Lower lobe of right lung (tissue), 2 donors: ENCODE data around the gene PDCL3. TPM values are rescaled to one million over a fixed set of nuclear protein-coding genes. Genes with fewer than 3 reads are reported as not detected.

Source experiments
- ATAC-seq, 2 donors: fragments of 200-7000 bp; cut with Tn5 transposase; one replicate each; pipeline ENCODE4 v1.9.1; 2020 to 2022; ENCODE audit warnings: mild to moderate bottlenecking in 2 of 2, moderate library complexity in 2 of 2
- DNase-seq: peaks from one replicate; pipeline ENCODE4 v3.0.0-alpha.2; 2020
- H3K27ac ChIP-seq: fragments of 200-600 bp; one replicate; pipeline ENCODE4 v1.8.0; 2022
- H3K27me3 ChIP-seq: fragments of 200-600 bp; one replicate; pipeline ENCODE4 v1.8.0; 2022; ENCODE audit warnings: low read depth
- H3K36me3 ChIP-seq: fragments of 200-600 bp; one replicate; pipeline ENCODE4 v1.8.0; 2022; ENCODE audit warnings: mild to moderate bottlenecking
- H3K4me1 ChIP-seq: fragments of 200-600 bp; one replicate; pipeline ENCODE4 v1.8.0; 2022
- H3K4me3 ChIP-seq: fragments of 200-600 bp; one replicate; pipeline ENCODE4 v1.8.0; 2022; ENCODE audit warnings: mild to moderate bottlenecking
- H3K9me3 ChIP-seq: fragments of 200-600 bp; one replicate; pipeline ENCODE4 v1.8.0; 2022
- intact Hi-C: fragments of 100-400 bp; cut with DNase I; formaldehyde crosslinking; loops from one replicate; pipeline ENCODE4 v1.11.0; 2022
- total RNA-seq: library from RNA; stranded (reverse); fragmentation: NEBNext Ultra II Directional; extraction: Animal tissue kit (Norgen Biotek cat#: 25700); gene quantifications from one replicate; pipeline ENCODE4 v1.2.1, GENCODE V29; 2021
- TF ChIP-seq, protein P1 (sequence below): fragments of 200-600 bp; IDR thresholded peaks from one replicate; pipeline ENCODE4 v1.8.0; 2022; ENCODE audit warnings: antibody characterized with exemption, mild to moderate bottlenecking
- donor health status: DM: no; HTN: yes; CAD: no; lungs with severe emphysema.

PDCL3 gene
- total RNA-seq, 1 donor from 2014 or later, result 16.0 TPM

GRCh38 chr2:100522430-100522829, 40.4 kb upstream of the PDCL3 start:
- DNase-seq, result no peak
- TF ChIP-seq, protein P1, sequence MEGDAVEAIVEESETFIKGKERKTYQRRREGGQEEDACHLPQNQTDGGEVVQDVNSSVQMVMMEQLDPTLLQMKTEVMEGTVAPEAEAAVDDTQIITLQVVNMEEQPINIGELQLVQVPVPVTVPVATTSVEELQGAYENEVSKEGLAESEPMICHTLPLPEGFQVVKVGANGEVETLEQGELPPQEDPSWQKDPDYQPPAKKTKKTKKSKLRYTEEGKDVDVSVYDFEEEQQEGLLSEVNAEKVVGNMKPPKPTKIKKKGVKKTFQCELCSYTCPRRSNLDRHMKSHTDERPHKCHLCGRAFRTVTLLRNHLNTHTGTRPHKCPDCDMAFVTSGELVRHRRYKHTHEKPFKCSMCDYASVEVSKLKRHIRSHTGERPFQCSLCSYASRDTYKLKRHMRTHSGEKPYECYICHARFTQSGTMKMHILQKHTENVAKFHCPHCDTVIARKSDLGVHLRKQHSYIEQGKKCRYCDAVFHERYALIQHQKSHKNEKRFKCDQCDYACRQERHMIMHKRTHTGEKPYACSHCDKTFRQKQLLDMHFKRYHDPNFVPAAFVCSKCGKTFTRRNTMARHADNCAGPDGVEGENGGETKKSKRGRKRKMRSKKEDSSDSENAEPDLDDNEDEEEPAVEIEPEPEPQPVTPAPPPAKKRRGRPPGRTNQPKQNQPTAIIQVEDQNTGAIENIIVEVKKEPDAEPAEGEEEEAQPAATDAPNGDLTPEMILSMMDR, result no peak
- intact Hi-C loops, result no loop called here
- Histone ChIP-seq H3K4me1 (no peaks in the 10 kb centered on the region), H3K36me3 (no peaks in the 10 kb centered on the region), H3K4me3 (no peak overlapping the region), H3K27ac (no peak overlapping the region), H3K9me3 (no peaks in the 10 kb centered on the region), H3K27me3 (no peaks in the 10 kb centered on the region)
- no peak for ATAC-seq

- DNase-seq (no peak), ATAC-seq (no peak)
- H3K36me3 ChIP-seq, result no peaks in the 10 kb centered on the region
- no peak overlapping the region for H3K4me3 ChIP-seq
- H3K27me3 ChIP-seq, result no peaks in the 10 kb centered on the region
- intact Hi-C loops, result no loop called here
- H3K27ac ChIP-seq, result no peak overlapping the region
- TF ChIP-seq, protein P1, result no peak
- no peaks in the 10 kb centered on the region for H3K4me1 ChIP-seq
- H3K9me3 ChIP-seq, result no peaks in the 10 kb centered on the region
Observed at GRCh38 chr2:100524331-100524730, 38.5 kb upstream of the PDCL3 start.

DNA sequence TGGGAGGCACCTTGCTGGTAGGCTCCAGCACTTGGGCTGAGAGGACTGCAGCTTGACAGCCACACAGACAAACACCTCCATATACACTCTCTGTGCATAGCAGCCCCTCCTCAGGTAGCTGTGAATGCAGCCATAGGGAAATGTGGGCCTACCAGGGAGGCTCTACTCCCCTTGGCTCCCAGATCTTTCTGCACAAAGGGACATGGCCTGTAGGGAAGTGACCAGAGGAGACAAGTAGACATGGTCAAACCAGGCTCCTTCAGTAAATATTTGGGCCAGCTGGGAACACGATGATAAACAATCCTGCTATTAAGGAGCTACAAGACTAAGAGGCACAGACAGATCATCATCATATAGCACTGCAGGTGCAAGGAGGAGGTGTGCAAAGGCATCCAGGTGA, 35.9 kb upstream of the PDCL3 start:
- Histone ChIP-seq H3K36me3 (no peaks in the 10 kb centered on the region), H3K4me3 (no peak overlapping the region), H3K27me3 (no peaks in the 10 kb centered on the region), H3K9me3 (no peaks in the 10 kb centered on the region), H3K4me1 (no peaks in the 10 kb centered on the region), H3K27ac (no peak overlapping the region)
- intact Hi-C loops, result no loop called here
- ATAC-seq (no peak), DNase-seq (no peak)
- TF ChIP-seq, protein P1, result no peak

- intact Hi-C loops, result no loop called here
- no peaks in the 10 kb centered on the region for H3K36me3 ChIP-seq
- H3K27ac ChIP-seq, result no peak overlapping the region
- no peak for DNase-seq
- H3K4me1 ChIP-seq, result no peaks in the 10 kb centered on the region
- peak; percentile 16 to 29 for ATAC-seq
- no peak overlapping the region for H3K4me3 ChIP-seq
- H3K9me3 ChIP-seq, result no peaks in the 10 kb centered on the region
- H3K27me3 ChIP-seq, result no peaks in the 10 kb centered on the region
- TF ChIP-seq, protein P1, result no peak
Observed at GRCh38 chr2:100527440-100528015, 35.3 kb upstream of the PDCL3 start.

- H3K4me3 ChIP-seq, result no peak overlapping the region
- H3K4me1 ChIP-seq, result no peaks in the 10 kb centered on the region
- TF ChIP-seq, protein P1, result no peak
- no peaks in the 10 kb centered on the region for H3K36me3 ChIP-seq
- no peak overlapping the region for H3K27ac ChIP-seq
- H3K27me3 ChIP-seq, result no peaks in the 10 kb centered on the region
- no peaks in the 10 kb centered on the region for H3K9me3 ChIP-seq
- ATAC-seq (no peak), DNase-seq (no peak)
- intact Hi-C loops, result no loop called here
Observed at GRCh38 chr2:100529176-100529575, 33.6 kb upstream of the PDCL3 start.
